Mammary epithelial cell (primary cell): ENCODE measurements around the gene OSBP2.

Experiments used
- EZH2 ChIP-seq: IDR thresholded peaks from 2 replicates; pipeline ENCODE4 v1.6.1; 2012; ENCODE audit warnings: low read length, inconsistent platforms, borderline replicate concordance
- TF ChIP-seq, protein P1 (sequence below), 2 donors: IDR thresholded peaks in 1 of 2; conservative IDR thresholded peaks in 1 of 2; 2 replicates each; pipeline ENCODE4 v1.5.1; 2011 to 2012; ENCODE audit warnings: inconsistent platforms in 2 of 2, low read length in 2 of 2, mild to moderate bottlenecking in 2 of 2, control low read depth in 1 of 2, low read depth in 1 of 2; ENCODE audit not compliant: insufficient read depth in 1 of 2; ENCODE audit errors: extremely low read depth in 1 of 2

DNA sequence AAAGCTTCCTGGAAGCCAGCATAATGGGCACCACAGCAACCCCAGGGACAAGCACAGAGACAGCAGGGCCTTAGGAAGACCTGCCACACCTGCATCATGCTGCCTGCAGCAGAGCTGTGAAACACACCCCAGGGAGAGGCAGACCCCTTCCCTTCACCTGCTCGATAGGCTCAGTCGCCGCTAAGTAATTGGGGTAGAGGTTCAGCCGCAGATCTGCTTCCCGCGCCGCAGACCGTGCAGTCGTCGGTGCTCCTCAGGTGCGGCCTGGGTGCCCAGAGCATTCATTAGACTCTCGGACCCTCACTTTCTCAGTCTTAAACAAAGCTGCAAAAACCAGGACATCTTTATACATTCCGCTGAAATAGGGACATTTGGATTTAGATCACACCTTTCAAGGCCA is 29.9 kb upstream of the OSBP2 start:
- TF ChIP-seq, protein P1, sequence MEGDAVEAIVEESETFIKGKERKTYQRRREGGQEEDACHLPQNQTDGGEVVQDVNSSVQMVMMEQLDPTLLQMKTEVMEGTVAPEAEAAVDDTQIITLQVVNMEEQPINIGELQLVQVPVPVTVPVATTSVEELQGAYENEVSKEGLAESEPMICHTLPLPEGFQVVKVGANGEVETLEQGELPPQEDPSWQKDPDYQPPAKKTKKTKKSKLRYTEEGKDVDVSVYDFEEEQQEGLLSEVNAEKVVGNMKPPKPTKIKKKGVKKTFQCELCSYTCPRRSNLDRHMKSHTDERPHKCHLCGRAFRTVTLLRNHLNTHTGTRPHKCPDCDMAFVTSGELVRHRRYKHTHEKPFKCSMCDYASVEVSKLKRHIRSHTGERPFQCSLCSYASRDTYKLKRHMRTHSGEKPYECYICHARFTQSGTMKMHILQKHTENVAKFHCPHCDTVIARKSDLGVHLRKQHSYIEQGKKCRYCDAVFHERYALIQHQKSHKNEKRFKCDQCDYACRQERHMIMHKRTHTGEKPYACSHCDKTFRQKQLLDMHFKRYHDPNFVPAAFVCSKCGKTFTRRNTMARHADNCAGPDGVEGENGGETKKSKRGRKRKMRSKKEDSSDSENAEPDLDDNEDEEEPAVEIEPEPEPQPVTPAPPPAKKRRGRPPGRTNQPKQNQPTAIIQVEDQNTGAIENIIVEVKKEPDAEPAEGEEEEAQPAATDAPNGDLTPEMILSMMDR (conservative IDR thresholded peaks at IDR 0.05 in 1 of 2, IDR thresholded peaks at IDR 0.05 in 1 of 2; ENCODE audit: extremely low read depth in 1 of 2, insufficient read depth in 1 of 2, low read depth in 1 of 2, low read length in 2 of 2), result no peak
- no peak for TF ChIP-seq EZH2
